ENCODE measurements around the gene ESRRG. TPM values are rescaled to one million over a fixed set of nuclear protein-coding genes. Genes with fewer than 3 reads are reported as not detected.

Gene ESRRG
- total RNA-seq, 4 donors from 2014 or later: 1.9 to 6.8 (median 3.2) TPM; not detected in 1

GRCh38 chr1:216499581-216500272 is 223.5 kb downstream of the ESRRG start:
- WGBS, 2 donors (ENCODE audit: low coverage in 1 of 2): 82 to 85% methylated on average over 7 to 8 of the region's 8 CpGs
- no peak for ATAC-seq
- Histone ChIP-seq H3K27ac (no peak overlapping the region), H3K27me3 (no peaks in the 10 kb centered on the region), H3K4me1 (no peaks in the 10 kb centered on the region), H3K9me3 (no peaks in the 10 kb centered on the region), H3K4me3 (no peak overlapping the region), H3K36me3 (no peaks in the 10 kb centered on the region)
- TF ChIP-seq POLR2AphosphoS5 (IDR thresholded peaks at IDR 0.05) (no peak), CTCF (IDR thresholded peaks at IDR 0.05) (no peak), POLR2A (IDR thresholded peaks at IDR 0.05) (no peak), EP300 (IDR thresholded peaks at IDR 0.05) (no peak)

- TF ChIP-seq CTCF (IDR thresholded peaks at IDR 0.05) (no peak), POLR2AphosphoS5 (IDR thresholded peaks at IDR 0.05) (no peak), EP300 (IDR thresholded peaks at IDR 0.05) (no peak), POLR2A (IDR thresholded peaks at IDR 0.05) (no peak)
- no peaks in the 10 kb centered on the region for H3K27me3 ChIP-seq
- H3K4me3 ChIP-seq: no peak overlapping the region
- no peaks in the 10 kb centered on the region for H3K36me3 ChIP-seq
- H3K9me3 ChIP-seq: no peaks in the 10 kb centered on the region
- H3K27ac ChIP-seq: no peak overlapping the region
- no peaks in the 10 kb centered on the region for H3K4me1 ChIP-seq
- ATAC-seq: no peak
- WGBS, 2 donors (ENCODE audit: low coverage in 1 of 2): 74 to 85% methylated on average over 2 of the region's 2 CpGs
Observed at GRCh38 chr1:216498277-216498676, 225.0 kb downstream of the ESRRG start.

GRCh38 chr1:216485042-216485441 is 238.2 kb downstream of the ESRRG start:
- WGBS, 2 donors (ENCODE audit: low coverage in 1 of 2): 73 to 89% methylated on average over 1 of the region's 1 CpG
- no peak overlapping the region for H3K27ac ChIP-seq
- TF ChIP-seq POLR2AphosphoS5 (IDR thresholded peaks at IDR 0.05): no peak
- TF ChIP-seq EP300 (IDR thresholded peaks at IDR 0.05): no peak
- no peak for TF ChIP-seq CTCF (IDR thresholded peaks at IDR 0.05)
- no peak for TF ChIP-seq POLR2A (IDR thresholded peaks at IDR 0.05)
- ATAC-seq: no peak
- no peaks in the 10 kb centered on the region for H3K4me1 ChIP-seq
- no peaks in the 10 kb centered on the region for H3K9me3 ChIP-seq
- no peaks in the 10 kb centered on the region for H3K27me3 ChIP-seq
- H3K36me3 ChIP-seq: no peaks in the 10 kb centered on the region
- H3K4me3 ChIP-seq: no peak overlapping the region

- H3K4me3 ChIP-seq: no peak overlapping the region
- TF ChIP-seq EP300 (IDR thresholded peaks at IDR 0.05): no peak
- TF ChIP-seq POLR2AphosphoS5 (IDR thresholded peaks at IDR 0.05): no peak
- TF ChIP-seq POLR2A (IDR thresholded peaks at IDR 0.05): no peak
- no peak for TF ChIP-seq CTCF (IDR thresholded peaks at IDR 0.05)
- no peak for ATAC-seq
- no peaks in the 10 kb centered on the region for H3K27me3 ChIP-seq
- H3K36me3 ChIP-seq: no peaks in the 10 kb centered on the region
- H3K27ac ChIP-seq: no peak overlapping the region
- H3K4me1 ChIP-seq: no peaks in the 10 kb centered on the region
- no peaks in the 10 kb centered on the region for H3K9me3 ChIP-seq
- WGBS, 2 donors (ENCODE audit: low coverage in 1 of 2): 83% methylated on average over 1 of the region's 1 CpG; no CpG with 5 or more reads in 1 of the 2 donors
Observed at GRCh38 chr1:216483672-216484401, 239.4 kb downstream of the ESRRG start.

- no peaks in the 10 kb centered on the region for H3K27me3 ChIP-seq
- 49 to 71% methylated on average over 1 to 2 of the region's 3 CpGs for WGBS, 2 donors (ENCODE audit: low coverage in 1 of 2)
- H3K4me3 ChIP-seq: no peak overlapping the region
- H3K27ac ChIP-seq: no peak overlapping the region
- no peaks in the 10 kb centered on the region for H3K4me1 ChIP-seq
- TF ChIP-seq POLR2AphosphoS5 (IDR thresholded peaks at IDR 0.05): no peak
- TF ChIP-seq POLR2A (IDR thresholded peaks at IDR 0.05): no peak
- TF ChIP-seq CTCF (IDR thresholded peaks at IDR 0.05): no peak
- no peaks in the 10 kb centered on the region for H3K9me3 ChIP-seq
- no peaks in the 10 kb centered on the region for H3K36me3 ChIP-seq
- ATAC-seq: no peak
Observed at GRCh38 chr1:216482620-216483019, 240.6 kb downstream of the ESRRG start.
